Measurements from ENCODE around the gene GPLD1.

DNA sequence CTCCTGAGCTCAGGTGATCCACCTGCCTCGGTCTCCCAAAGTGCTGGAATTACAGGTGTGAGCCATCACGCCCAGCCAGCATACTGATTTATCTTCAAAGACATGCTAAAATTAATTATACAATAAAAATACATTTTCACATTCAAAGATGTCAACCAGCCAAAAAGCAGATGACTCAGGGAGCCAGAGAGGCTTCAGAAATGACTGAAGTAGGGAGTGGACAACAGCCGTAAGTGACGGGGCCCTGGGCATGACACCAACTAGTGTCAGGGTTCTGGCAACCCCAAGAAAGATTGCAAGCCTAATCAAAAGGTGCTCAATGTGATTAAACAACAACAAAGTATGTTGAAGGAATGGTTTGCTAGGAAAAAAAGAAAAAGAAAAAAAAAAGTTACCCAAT is 28.4 kb downstream of the GPLD1 start:
- TF ChIP-seq, protein P1, sequence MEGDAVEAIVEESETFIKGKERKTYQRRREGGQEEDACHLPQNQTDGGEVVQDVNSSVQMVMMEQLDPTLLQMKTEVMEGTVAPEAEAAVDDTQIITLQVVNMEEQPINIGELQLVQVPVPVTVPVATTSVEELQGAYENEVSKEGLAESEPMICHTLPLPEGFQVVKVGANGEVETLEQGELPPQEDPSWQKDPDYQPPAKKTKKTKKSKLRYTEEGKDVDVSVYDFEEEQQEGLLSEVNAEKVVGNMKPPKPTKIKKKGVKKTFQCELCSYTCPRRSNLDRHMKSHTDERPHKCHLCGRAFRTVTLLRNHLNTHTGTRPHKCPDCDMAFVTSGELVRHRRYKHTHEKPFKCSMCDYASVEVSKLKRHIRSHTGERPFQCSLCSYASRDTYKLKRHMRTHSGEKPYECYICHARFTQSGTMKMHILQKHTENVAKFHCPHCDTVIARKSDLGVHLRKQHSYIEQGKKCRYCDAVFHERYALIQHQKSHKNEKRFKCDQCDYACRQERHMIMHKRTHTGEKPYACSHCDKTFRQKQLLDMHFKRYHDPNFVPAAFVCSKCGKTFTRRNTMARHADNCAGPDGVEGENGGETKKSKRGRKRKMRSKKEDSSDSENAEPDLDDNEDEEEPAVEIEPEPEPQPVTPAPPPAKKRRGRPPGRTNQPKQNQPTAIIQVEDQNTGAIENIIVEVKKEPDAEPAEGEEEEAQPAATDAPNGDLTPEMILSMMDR (conservative IDR thresholded peaks at IDR 0.05; ENCODE audit: low read depth, low read length): no peak
- TF ChIP-seq EZH2phosphoT487 (IDR thresholded peaks at IDR 0.05; ENCODE audit: borderline replicate concordance, low read length): no peak
